Aorta (tissue), 5 donors: Measurements from ENCODE around the gene INAFM1. TPM values are rescaled to one million over a fixed set of nuclear protein-coding genes. Genes with fewer than 3 reads are reported as not detected.

Experiments
- ATAC-seq: fragments of 200-7000 bp; cut with Tn5 transposase; one replicate; pipeline ENCODE4 v1.9.1; 2022; ENCODE audit warnings: moderate library complexity; ENCODE audit not compliant: low FRiP score
- DNase-seq, 2 donors: peaks; one replicate each; pipeline ENCODE4 v3.0.0-alpha.2; 2020
- H3K27ac ChIP-seq, 2 donors: one replicate each; pipeline ENCODE4 v1.5.1; 2013; ENCODE audit warnings: low read length in 2 of 2, mild to moderate bottlenecking in 2 of 2, moderate library complexity in 2 of 2, control low read depth in 1 of 2, inconsistent platforms in 1 of 2, low read depth in 1 of 2
- H3K27me3 ChIP-seq, 2 donors: one replicate each; pipeline ENCODE4 v1.6.1; 2013; ENCODE audit warnings: control low read depth in 1 of 2, low read length in 1 of 2, mild to moderate bottlenecking in 1 of 2, moderate library complexity in 1 of 2; ENCODE audit not compliant: insufficient read depth in 2 of 2, control insufficient read depth in 1 of 2
- H3K36me3 ChIP-seq, 2 donors: one replicate each; pipeline ENCODE4 v1.6.1; 2013; ENCODE audit warnings: control low read depth in 1 of 2, low read length in 1 of 2, mild to moderate bottlenecking in 1 of 2; ENCODE audit not compliant: insufficient read depth in 2 of 2, control insufficient read depth in 1 of 2
- H3K4me1 ChIP-seq, 2 donors: one replicate each; pipeline ENCODE4 v1.6.1; 2013; ENCODE audit warnings: low read length in 2 of 2, control low read depth in 1 of 2, mild to moderate bottlenecking in 1 of 2, moderate library complexity in 1 of 2; ENCODE audit not compliant: insufficient read depth in 2 of 2, control insufficient read depth in 1 of 2
- H3K4me3 ChIP-seq, 2 donors: one replicate each; pipeline ENCODE4 v1.5.1; 2013; ENCODE audit warnings: low read length in 2 of 2, control low read depth in 1 of 2, mild to moderate bottlenecking in 1 of 2
- H3K9me3 ChIP-seq: one replicate; pipeline ENCODE4 v1.6.1; 2013; ENCODE audit warnings: mild to moderate bottlenecking, low read length; ENCODE audit not compliant: control insufficient read depth
- WGBS, 2 donors: extraction: QIAGEN DNeasy Blood & Tissue Kit; methylation state at CpG; one replicate each; pipeline ENCODE4 v1.1.7; 2013; 5-methylcytosine and 5-hydroxymethylcytosine counted together
- intact Hi-C, 2 donors: fragments of 100-400 bp; cut with DNase I; formaldehyde crosslinking; loops; one replicate each; pipeline versions ENCODE4 v1.14.2 to v1.15.0; 2022
- long read RNA-seq, 2 donors: library from polyadenylated mRNA; unstranded; transcript quantifications; one replicate each; pipeline ENCODE4 v2.0.0, GENCODE V29; 2020 to 2021
- polyA plus RNA-seq, 2 donors: library from polyadenylated mRNA; stranded (reverse); fragments of 200-250 nt; gene quantifications; one replicate each; pipeline ENCODE4 v1.2.3, GENCODE V29; 2013
- total RNA-seq, 2 donors: library from RNA; stranded (reverse); fragmentation: NEBNext Ultra II Directional; extraction: Animal tissue kit (Norgen Biotek cat#: 25700); gene quantifications; one replicate each; pipeline ENCODE4 v1.2.1, GENCODE V29; 2021
- donor health status: healthy with polysubstance abuse.
- donor health status: Bipolar disorder and iron deficiency.
- donor health status: DM: no; HTN: no; CAD: no.
- donor health status: DM: no; HTN: no; CAD: no.
- donor health status: DM: yes; HTN: yes; CAD: no.

INAFM1 gene
- total RNA-seq (10 to 100 TPM; 26.2 to 48.0 TPM), polyA plus RNA-seq (10 to 100 TPM in 1 of 2 donors, 1 to 10 TPM in 1; 5.4 to 81.7 TPM)
- long read RNA-seq, donor 1, partial matches to known transcripts, result 0 of 5 reads
- long read RNA-seq, donor 1, other reads (novel, unspliced or antisense), result 1 of 5 reads
- long read RNA-seq, donor 2, transcript INAFM1-201 (1 exons, 1,255 nt), result major isoform, 18 of 20 reads
- long read RNA-seq, donor 2, partial matches to known transcripts, result 0 of 20 reads
- long read RNA-seq, donor 2, other reads (novel, unspliced or antisense), result 2 of 20 reads

GRCh38 chr19:47274071-47274890 lies at the start of gene INAFM1:
TSS of gene INAFM1 (plus strand) at chr19:47274885. CDS start at chr19:47274920, 35 bp downstream.
- H3K9me3 ChIP-seq, result no peaks in the 10 kb centered on the region
- no peaks in the 10 kb centered on the region for H3K36me3 ChIP-seq
- peak; percentile 93 for ATAC-seq
- peak; percentile 99 to 100 for DNase-seq
- peak within 1 kb of the TSS; percentile 87 to 93 for H3K27ac ChIP-seq
- WGBS, 2 donors, result 2% methylated on average over 46 to 72 of the region's 72 CpGs
- intact Hi-C loops, result loop anchor here in 1 of 2 donors (2.0 to 10.0 kb wide), 3 partner anchors 17 to 1361 kb away; partner anchors contain the start of genes CCDC9, DBP and NAPA
- no peaks in the 10 kb centered on the region for H3K4me1 ChIP-seq
- H3K27me3 ChIP-seq, result no peaks in the 10 kb centered on the region
- H3K4me3 ChIP-seq, result peak within 1 kb of the TSS; percentile 48 to 72

GRCh38 chr19:47225746-47226425 lies 48.8 kb upstream of the INAFM1 start:
- Histone ChIP-seq H3K9me3 (no peaks in the 10 kb centered on the region), H3K27ac (peak overlapping the region; percentile 94 to 99), H3K36me3 (no peaks in the 10 kb centered on the region), H3K27me3 (peaks cover 0 to 2% of the 10 kb centered on the region in 2 donors), H3K4me1 (no peaks in the 10 kb centered on the region), H3K4me3 (peak overlapping the region; percentile 24 to 41)
- ATAC-seq (peak; percentile 90), DNase-seq (peak; percentile 91 to 96)
- WGBS, 2 donors, result 3 to 4% methylated on average over 47 to 59 of the region's 59 CpGs
- intact Hi-C loops, result loop anchor here in 1 of 2 donors (2.0 kb wide), 2 partner anchors 17 to 67 kb away; no protein-coding TSS in a partner anchor

GRCh38 chr19:47226426-47227351 lies 48.0 kb upstream of the INAFM1 start:
- Histone ChIP-seq H3K27me3 (peaks cover 0 to 2% of the 10 kb centered on the region in 2 donors), H3K27ac (peak overlapping the region; percentile 94 to 99), H3K9me3 (no peaks in the 10 kb centered on the region), H3K4me1 (no peaks in the 10 kb centered on the region), H3K4me3 (peak overlapping the region; percentile 24 to 41), H3K36me3 (no peaks in the 10 kb centered on the region)
- peak; percentile 90 to 94 for DNase-seq
- WGBS, 2 donors, result 8 to 10% methylated on average over 42 to 56 of the region's 56 CpGs
- peak; percentile 72 for ATAC-seq
- intact Hi-C loops, result loop anchor here in 1 of 2 donors (2.0 kb wide), 1 partner anchor 16 kb away; no protein-coding TSS in a partner anchor

GRCh38 chr19:47227352-47228167 lies 47.1 kb upstream of the INAFM1 start:
- Histone ChIP-seq H3K9me3 (no peaks in the 10 kb centered on the region), H3K27ac (peak overlapping the region; percentile 94 to 99), H3K27me3 (peaks cover 0 to 2% of the 10 kb centered on the region in 2 donors), H3K36me3 (no peaks in the 10 kb centered on the region), H3K4me1 (no peaks in the 10 kb centered on the region), H3K4me3 (peak overlapping the region; percentile 21 to 38)
- peak; percentile 56 for ATAC-seq
- intact Hi-C loops, result loop anchor here in 1 of 2 donors (2.0 kb wide), 1 partner anchor 15 kb away; no protein-coding TSS in a partner anchor
- peak; percentile 95 to 97 for DNase-seq
- WGBS, 2 donors, result 1 to 4% methylated on average over 27 of the region's 27 CpGs

- intact Hi-C loops, result no loop called here
- no peaks in the 10 kb centered on the region for H3K4me1 ChIP-seq
- ATAC-seq, result no peak
These were observed 46.3 kb upstream of the INAFM1 start for GRCh38 chr19:47228168-47228936.

GRCh38 chr19:47228937-47229675 lies 45.6 kb upstream of the INAFM1 start:
- Histone ChIP-seq H3K4me3 (peak overlapping the region in 1 of 2 donors; percentile 38), H3K9me3 (no peaks in the 10 kb centered on the region), H3K27me3 (peaks cover 0 to 2% of the 10 kb centered on the region in 2 donors), H3K36me3 (no peaks in the 10 kb centered on the region), H3K4me1 (no peaks in the 10 kb centered on the region), H3K27ac (peak overlapping the region; percentile 75 to 85)
- WGBS, 2 donors, result 27 to 30% methylated on average over 10 of the region's 10 CpGs
- ATAC-seq, result no peak
- intact Hi-C loops, result no loop called here
- DNase-seq, result no peak

More at GRCh38 chr19:47228168-47228936, 46.3 kb upstream of the INAFM1 start:
- WGBS, 2 donors, result 4 to 9% methylated on average over 36 to 50 of the region's 50 CpGs
- Histone ChIP-seq H3K27ac (peak overlapping the region; percentile 85 to 94), H3K36me3 (no peaks in the 10 kb centered on the region), H3K9me3 (no peaks in the 10 kb centered on the region), H3K4me3 (peak overlapping the region; percentile 21 to 38), H3K27me3 (peaks cover 0 to 2% of the 10 kb centered on the region in 2 donors)
- DNase-seq, result peak; percentile 71 to 82
